ENCODE measurements around the gene KCNB1.

KCNB1 gene

DNA sequence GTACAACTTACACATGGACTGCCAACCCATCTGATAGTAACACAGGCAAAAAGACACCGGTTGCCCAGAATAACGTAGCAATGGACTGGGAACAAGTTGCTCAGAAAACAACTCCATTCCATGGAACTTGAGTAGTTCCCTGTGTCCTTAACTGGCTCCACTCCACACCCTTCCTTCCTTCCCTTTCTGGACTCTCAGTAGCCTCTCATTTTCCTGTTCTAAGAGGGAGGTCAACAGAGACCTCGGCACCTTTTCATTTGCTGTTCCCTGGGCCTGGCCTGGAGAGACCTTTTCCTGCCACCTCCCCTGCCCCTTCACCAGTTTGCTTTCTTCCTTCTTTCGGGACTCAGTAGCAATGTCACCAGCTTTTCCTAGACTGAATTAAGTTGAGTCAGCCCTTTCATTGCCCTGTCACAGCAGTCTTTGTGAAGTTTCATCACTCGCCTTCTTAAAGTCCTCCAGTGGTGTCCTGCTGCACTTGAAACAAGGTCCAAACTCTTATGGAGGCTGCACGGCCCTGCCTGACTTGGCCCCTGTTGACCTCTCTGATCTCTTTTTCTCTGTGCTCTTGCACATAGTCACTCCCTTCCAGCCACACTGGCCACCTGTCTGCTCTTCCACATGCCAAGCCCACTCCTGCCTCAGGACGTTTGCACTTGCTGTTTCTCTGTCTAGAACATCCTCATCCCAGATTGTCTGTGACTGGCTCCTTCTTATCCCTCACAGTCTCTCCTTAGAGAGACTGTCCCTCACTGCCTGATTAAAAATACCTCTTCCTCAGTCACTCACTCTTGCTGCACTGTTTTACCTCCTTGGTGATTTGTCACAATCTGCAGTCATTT is 90.8 kb downstream of the KCNB1 start:
- TF ChIP-seq EZH2phosphoT487 (IDR thresholded peaks at IDR 0.05; ENCODE audit: low read depth): no peak
- TF ChIP-seq, protein P1, sequence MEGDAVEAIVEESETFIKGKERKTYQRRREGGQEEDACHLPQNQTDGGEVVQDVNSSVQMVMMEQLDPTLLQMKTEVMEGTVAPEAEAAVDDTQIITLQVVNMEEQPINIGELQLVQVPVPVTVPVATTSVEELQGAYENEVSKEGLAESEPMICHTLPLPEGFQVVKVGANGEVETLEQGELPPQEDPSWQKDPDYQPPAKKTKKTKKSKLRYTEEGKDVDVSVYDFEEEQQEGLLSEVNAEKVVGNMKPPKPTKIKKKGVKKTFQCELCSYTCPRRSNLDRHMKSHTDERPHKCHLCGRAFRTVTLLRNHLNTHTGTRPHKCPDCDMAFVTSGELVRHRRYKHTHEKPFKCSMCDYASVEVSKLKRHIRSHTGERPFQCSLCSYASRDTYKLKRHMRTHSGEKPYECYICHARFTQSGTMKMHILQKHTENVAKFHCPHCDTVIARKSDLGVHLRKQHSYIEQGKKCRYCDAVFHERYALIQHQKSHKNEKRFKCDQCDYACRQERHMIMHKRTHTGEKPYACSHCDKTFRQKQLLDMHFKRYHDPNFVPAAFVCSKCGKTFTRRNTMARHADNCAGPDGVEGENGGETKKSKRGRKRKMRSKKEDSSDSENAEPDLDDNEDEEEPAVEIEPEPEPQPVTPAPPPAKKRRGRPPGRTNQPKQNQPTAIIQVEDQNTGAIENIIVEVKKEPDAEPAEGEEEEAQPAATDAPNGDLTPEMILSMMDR (IDR thresholded peaks at IDR 0.05; ENCODE audit: low read depth, low read length): no peak

DNA sequence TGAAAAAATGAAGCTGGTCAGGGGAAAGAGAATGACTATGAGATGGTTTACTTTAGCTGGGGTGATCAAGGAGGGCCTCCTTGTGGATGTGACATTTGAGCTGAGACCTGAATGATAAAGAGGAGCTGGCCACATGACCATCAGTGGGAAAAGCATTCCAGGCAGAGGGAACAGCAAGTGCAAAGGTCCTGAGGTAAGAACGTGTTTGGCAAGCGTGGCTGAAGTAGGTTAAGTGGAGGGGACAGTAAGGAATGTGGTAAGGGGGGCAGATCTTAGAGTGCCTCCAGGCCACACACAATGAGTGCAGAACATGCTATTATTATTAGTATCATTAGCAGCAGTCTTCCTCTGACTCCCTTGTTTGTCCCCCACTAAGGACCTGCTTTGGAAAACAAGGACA is 92.6 kb downstream of the KCNB1 start:
- Histone ChIP-seq H3K36me3 (replicated peaks; ENCODE audit: low read depth, low read length) (no peaks in the 10 kb centered on the region), H3K4me1 (ENCODE audit: low read length) (peaks cover 4% of the 10 kb centered on the region; the same call in 1 of the 2 replicates), H3K9ac (ENCODE audit: low read length) (no peak overlapping the region), H3K4me2 (ENCODE audit: low read length) (no peak overlapping the region), H3K79me2 (ENCODE audit: low read length) (no peaks in the 10 kb centered on the region), H3K4me3 (ENCODE audit: low read length) (no peak overlapping the region), H3K27ac (ENCODE audit: low read length) (no peak overlapping the region), H4K20me1 (ENCODE audit: insufficient read depth, low read length) (no peaks in the 10 kb centered on the region), H2AFZ (ENCODE audit: low read depth, low read length) (no peak overlapping the region), H3K27me3 (ENCODE audit: low read depth, low read length) (peaks cover 67% of the 10 kb centered on the region), H3K9me3 (ENCODE audit: insufficient read depth, low read length) (no peaks in the 10 kb centered on the region)
- TF ChIP-seq, protein P1 (IDR thresholded peaks at IDR 0.05; ENCODE audit: low read depth, low read length): no peak
- TF ChIP-seq EZH2phosphoT487 (IDR thresholded peaks at IDR 0.05; ENCODE audit: low read depth): no peak

More for the DNA sequence above, 90.8 kb downstream of the KCNB1 start:
- H3K36me3 ChIP-seq (replicated peaks; ENCODE audit: low read depth, low read length): no peaks in the 10 kb centered on the region
- H2AFZ ChIP-seq (ENCODE audit: low read depth, low read length): no peak overlapping the region
- no peak overlapping the region for H3K27ac ChIP-seq (ENCODE audit: low read length)
- no peak overlapping the region for H3K4me2 ChIP-seq (ENCODE audit: low read length)
- H3K27me3 ChIP-seq (ENCODE audit: low read depth, low read length): peaks cover 71% of the 10 kb centered on the region
- no peaks in the 10 kb centered on the region for H4K20me1 ChIP-seq (ENCODE audit: insufficient read depth, low read length)
- no peaks in the 10 kb centered on the region for H3K79me2 ChIP-seq (ENCODE audit: low read length)
- H3K9me3 ChIP-seq (ENCODE audit: insufficient read depth, low read length): no peaks in the 10 kb centered on the region
- H3K4me1 ChIP-seq (ENCODE audit: low read length): no peaks in the 10 kb centered on the region
- H3K4me3 ChIP-seq (ENCODE audit: low read length): no peak overlapping the region
- no peak overlapping the region for H3K9ac ChIP-seq (ENCODE audit: low read length)

DNA sequence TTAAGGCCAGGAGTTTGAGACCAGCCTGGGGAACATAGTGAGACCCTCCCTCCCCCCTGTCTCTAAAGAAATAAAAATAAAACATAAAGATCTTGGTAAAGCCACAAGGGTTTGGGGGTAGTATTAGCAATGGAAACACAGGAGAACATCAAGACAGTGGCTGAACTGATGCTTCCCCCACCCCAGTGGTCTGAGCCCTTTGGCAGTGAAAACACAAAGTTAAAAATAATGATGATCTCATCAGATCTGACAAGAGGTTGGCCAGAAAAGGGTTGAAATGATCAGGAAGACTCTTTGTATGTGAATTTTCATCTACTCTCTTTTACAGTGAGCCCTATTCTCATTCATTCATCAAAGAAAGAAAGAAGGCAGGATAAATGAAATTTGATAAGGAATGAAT is 93.7 kb downstream of the KCNB1 start:
- Histone ChIP-seq H4K20me1 (ENCODE audit: insufficient read depth, low read length) (no peaks in the 10 kb centered on the region), H3K27me3 (ENCODE audit: low read depth, low read length) (peaks cover 64% of the 10 kb centered on the region), H3K4me1 (ENCODE audit: low read length) (peaks cover 4% of the 10 kb centered on the region; the same call in 1 of the 2 replicates), H3K4me3 (ENCODE audit: low read length) (no peak overlapping the region), H3K27ac (ENCODE audit: low read length) (no peak overlapping the region), H3K9me3 (ENCODE audit: insufficient read depth, low read length) (no peaks in the 10 kb centered on the region), H2AFZ (ENCODE audit: low read depth, low read length) (no peak overlapping the region), H3K79me2 (ENCODE audit: low read length) (no peaks in the 10 kb centered on the region), H3K36me3 (replicated peaks; ENCODE audit: low read depth, low read length) (no peaks in the 10 kb centered on the region), H3K4me2 (ENCODE audit: low read length) (no peak overlapping the region), H3K9ac (ENCODE audit: low read length) (no peak overlapping the region)
- no peak for TF ChIP-seq EZH2phosphoT487 (IDR thresholded peaks at IDR 0.05; ENCODE audit: low read depth)
- TF ChIP-seq, protein P1 (IDR thresholded peaks at IDR 0.05; ENCODE audit: low read depth, low read length): no peak

DNA sequence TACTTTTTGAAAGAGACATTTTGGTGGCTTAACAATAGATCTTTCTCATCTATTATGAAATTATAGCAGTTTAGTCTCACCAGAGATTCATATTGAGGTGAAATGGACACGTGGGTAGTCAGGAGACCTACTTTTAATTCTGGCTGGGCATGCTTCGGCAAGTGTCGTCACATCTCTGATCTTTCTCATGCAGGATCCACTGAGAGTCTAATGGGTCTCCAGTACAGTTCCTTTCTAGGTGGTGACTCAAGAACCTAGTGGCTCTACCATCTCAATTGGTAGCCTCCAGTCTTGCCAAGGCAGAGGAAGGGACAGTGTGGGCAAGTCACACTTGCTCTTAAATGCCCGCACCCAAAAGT is 94.9 kb downstream of the KCNB1 start:
- Histone ChIP-seq H4K20me1 (ENCODE audit: insufficient read depth, low read length) (no peaks in the 10 kb centered on the region), H3K4me1 (ENCODE audit: low read length) (peaks cover 4% of the 10 kb centered on the region; the same call in 1 of the 2 replicates), H3K27ac (ENCODE audit: low read length) (no peak overlapping the region), H3K4me3 (ENCODE audit: low read length) (no peak overlapping the region), H3K4me2 (ENCODE audit: low read length) (no peak overlapping the region), H3K36me3 (replicated peaks; ENCODE audit: low read depth, low read length) (no peaks in the 10 kb centered on the region), H3K9me3 (ENCODE audit: insufficient read depth, low read length) (no peaks in the 10 kb centered on the region), H3K9ac (ENCODE audit: low read length) (no peak overlapping the region), H2AFZ (ENCODE audit: low read depth, low read length) (no peak overlapping the region), H3K79me2 (ENCODE audit: low read length) (no peaks in the 10 kb centered on the region), H3K27me3 (ENCODE audit: low read depth, low read length) (peaks cover 55% of the 10 kb centered on the region)
- TF ChIP-seq, protein P1 (IDR thresholded peaks at IDR 0.05; ENCODE audit: low read depth, low read length): no peak
- no peak for TF ChIP-seq EZH2phosphoT487 (IDR thresholded peaks at IDR 0.05; ENCODE audit: low read depth)

Measured in OCI-LY3 (cell line).